ENCODE results near the gene FKTN.

FKTN gene

DNA sequence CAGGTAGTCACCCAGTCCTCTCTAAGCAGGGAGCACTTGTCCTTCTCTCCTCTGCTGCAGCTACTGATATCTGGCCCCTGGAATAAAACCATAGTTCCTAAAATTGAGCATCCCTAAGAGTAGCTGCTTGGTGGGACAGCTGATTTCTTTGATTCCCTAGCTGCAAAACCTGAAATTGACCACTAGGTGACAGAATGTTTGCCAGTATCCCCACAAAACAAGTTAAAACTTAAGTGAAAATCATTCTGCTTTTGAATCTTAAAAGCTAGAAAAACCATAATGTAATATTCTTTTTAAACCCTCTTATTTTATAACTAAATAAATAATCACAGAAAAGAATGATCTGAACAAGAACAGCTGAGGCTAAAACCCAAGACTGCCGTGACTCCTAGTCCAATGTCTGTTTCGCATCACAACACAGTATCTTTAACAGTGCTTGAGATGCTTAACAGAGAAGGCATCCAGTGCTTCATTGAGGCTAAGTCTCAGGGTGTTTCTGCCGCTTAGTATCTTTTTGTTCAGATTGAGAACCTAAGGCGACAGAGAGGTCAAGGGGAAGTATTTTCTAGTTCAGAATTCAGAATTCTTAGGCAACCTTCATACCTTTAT lies 80.0 kb downstream of the FKTN start:
- no peak for DNase-seq (ENCODE audit: extremely low read depth, low read depth)
- TF ChIP-seq, protein P1, sequence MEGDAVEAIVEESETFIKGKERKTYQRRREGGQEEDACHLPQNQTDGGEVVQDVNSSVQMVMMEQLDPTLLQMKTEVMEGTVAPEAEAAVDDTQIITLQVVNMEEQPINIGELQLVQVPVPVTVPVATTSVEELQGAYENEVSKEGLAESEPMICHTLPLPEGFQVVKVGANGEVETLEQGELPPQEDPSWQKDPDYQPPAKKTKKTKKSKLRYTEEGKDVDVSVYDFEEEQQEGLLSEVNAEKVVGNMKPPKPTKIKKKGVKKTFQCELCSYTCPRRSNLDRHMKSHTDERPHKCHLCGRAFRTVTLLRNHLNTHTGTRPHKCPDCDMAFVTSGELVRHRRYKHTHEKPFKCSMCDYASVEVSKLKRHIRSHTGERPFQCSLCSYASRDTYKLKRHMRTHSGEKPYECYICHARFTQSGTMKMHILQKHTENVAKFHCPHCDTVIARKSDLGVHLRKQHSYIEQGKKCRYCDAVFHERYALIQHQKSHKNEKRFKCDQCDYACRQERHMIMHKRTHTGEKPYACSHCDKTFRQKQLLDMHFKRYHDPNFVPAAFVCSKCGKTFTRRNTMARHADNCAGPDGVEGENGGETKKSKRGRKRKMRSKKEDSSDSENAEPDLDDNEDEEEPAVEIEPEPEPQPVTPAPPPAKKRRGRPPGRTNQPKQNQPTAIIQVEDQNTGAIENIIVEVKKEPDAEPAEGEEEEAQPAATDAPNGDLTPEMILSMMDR (IDR thresholded peaks at IDR 0.05; ENCODE audit: low read depth, low read length), result peak; percentile 44

- TF ChIP-seq, protein P1 (IDR thresholded peaks at IDR 0.05; ENCODE audit: low read depth, low read length), result no peak
- DNase-seq (ENCODE audit: extremely low read depth, low read depth), result no peak
Observed at GRCh38 chr9:105639936-105640335, 82.0 kb downstream of the FKTN start.

DNA sequence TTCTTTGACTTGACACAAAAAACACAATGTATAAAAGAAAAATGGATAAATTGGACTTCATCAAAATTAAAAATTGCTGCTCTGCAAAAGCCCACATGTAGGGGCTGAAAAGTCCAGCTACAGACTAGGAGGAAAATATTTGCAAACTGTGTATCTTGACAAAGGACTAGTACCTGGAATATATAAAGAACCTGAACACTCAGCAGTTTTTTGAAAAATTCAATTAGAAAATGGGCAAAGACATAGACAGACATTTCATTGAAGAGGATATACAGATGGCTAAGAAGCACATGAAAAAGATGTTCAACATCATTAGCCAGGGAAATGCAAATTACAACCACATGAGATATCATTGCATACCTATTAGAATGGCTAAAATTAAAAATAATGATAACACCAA lies 85.9 kb downstream of the FKTN start:
- no peak for DNase-seq (ENCODE audit: extremely low read depth, low read depth)

GRCh38 chr9:105646879-105647594 lies 89.1 kb downstream of the FKTN start:
- no peak for DNase-seq (ENCODE audit: extremely low read depth, low read depth)
- TF ChIP-seq, protein P1 (IDR thresholded peaks at IDR 0.05; ENCODE audit: low read depth, low read length), result no peak

More for the DNA sequence above, 85.9 kb downstream of the FKTN start:
- TF ChIP-seq, protein P1 (IDR thresholded peaks at IDR 0.05; ENCODE audit: low read depth, low read length), result no peak

DNA sequence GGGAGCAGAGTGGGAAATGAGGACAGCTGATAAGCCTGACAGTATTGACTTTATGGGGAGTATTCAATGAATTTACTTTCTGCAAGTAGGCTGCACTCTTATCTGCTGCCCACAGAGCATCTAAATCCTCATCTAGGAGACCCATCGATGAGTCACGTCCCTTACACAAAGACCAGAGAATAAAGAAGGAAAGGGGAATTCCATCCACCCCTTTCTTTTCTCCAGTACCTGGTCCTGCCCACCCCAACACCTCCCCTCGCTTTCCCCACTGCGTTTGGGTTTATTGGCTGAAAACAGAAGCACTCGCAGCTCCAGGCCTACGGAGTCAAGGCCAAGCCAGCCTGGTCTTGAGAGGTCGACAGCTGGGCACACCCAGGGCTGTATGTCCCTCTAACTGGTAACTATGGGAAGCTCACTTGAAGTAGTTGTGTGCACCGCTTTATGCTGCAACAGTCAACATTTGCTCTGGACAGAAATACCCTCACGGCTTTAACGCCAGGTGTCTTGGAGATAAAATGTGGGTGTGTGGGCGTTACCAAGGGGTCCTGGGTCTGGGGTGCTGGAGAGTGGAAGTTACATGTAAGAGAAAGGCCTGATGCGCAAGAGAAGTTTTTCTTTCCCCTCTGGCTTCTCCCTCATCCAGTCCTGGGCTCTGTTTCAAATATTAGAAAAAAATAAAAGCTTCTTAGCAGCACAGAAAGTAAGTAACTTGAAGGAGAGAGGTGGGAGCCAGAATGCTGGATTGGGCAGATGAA lies 89.8 kb downstream of the FKTN start:
- TF ChIP-seq, protein P1 (IDR thresholded peaks at IDR 0.05; ENCODE audit: low read depth, low read length), result no peak
- DNase-seq (ENCODE audit: extremely low read depth, low read depth), result no peak

GRCh38 chr9:105651806-105652205 lies 93.9 kb downstream of the FKTN start:
- DNase-seq (ENCODE audit: extremely low read depth, low read depth), result no peak
- TF ChIP-seq, protein P1 (IDR thresholded peaks at IDR 0.05; ENCODE audit: low read depth, low read length), result no peak

Measured in AG09319 (cell line).